Panc1 (cell line): ENCODE data around the gene KIR3DL3. TPM values are rescaled to one million over a fixed set of nuclear protein-coding genes. Genes with fewer than 3 reads are reported as not detected.
A peak's percentile ranks its signal among the peaks of the same experiment; 100 is the strongest.
"Not testable (repeated sequence)": the region's sequence is repeated elsewhere in the genome, so short reads cannot be mapped to it uniquely, and the experiment has no call there.

Source experiments
- ATAC-seq: fragments of 200-7000 bp; cut with Tn5 transposase; 2 replicates; pipeline ENCODE4 v1.9.1; 2020; ENCODE audit warnings: mild to moderate bottlenecking, moderate library complexity
- BruUV-seq: library from RNA; stranded (reverse); fragments of 400-500 nt; replicated peaks from 2 replicates; lab custom pipeline; 2021; lab: Mats Ljungman, UMichigan
- CTCF ChIA-PET: fragments of 300-600 bp; sonication (Branson Sonifier 250); formaldehyde crosslinking; loops from one replicate; lab custom pipeline; 2022; ENCODE audit warnings: antibody characterized with exemption; lab: Charles Lee
- POLR2A ChIA-PET: fragments of 300-600 bp; sonication (Branson Sonifier 250); formaldehyde crosslinking; loops from one replicate; lab custom pipeline; 2022; ENCODE audit warnings: antibody characterized with exemption; lab: Charles Lee
- DNase-seq: peaks from one replicate; pipeline ENCODE4 v3.0.0-alpha.2; 2010; ENCODE audit warnings: low read depth, low spot score
- H3K27ac ChIP-seq: 2 replicates; pipeline ENCODE4 v1.5.1; 2011; ENCODE audit warnings: mild to moderate bottlenecking, low read length, inconsistent platforms
- H3K27me3 ChIP-seq: fragments of 200-500 bp; sonication (Bioruptor generic); 2 replicates; pipeline ENCODE4 v1.6.0; 2014; ENCODE audit warnings: low read length, inconsistent platforms; ENCODE audit not compliant: control insufficient read depth, insufficient read depth
- H3K36me3 ChIP-seq: fragments of 200-500 bp; sonication (Bioruptor generic); 2 replicates; pipeline ENCODE4 v1.5.1; 2014; ENCODE audit warnings: inconsistent platforms, mild to moderate bottlenecking, low read length, moderate library complexity; ENCODE audit not compliant: control insufficient read depth, insufficient read depth
- H3K4me1 ChIP-seq: 2 replicates; pipeline ENCODE4 v1.5.1; 2011; ENCODE audit warnings: inconsistent platforms, mild to moderate bottlenecking, low read length, moderate library complexity; ENCODE audit not compliant: control insufficient read depth, insufficient read depth
- H3K4me3 ChIP-seq, 2 experiments: 2 replicates each; pipeline ENCODE4 v1.5.1; 2011 to 2012; ENCODE audit warnings: low read depth in 2 of 2, low read length in 2 of 2, mild to moderate bottlenecking in 2 of 2, inconsistent platforms in 1 of 2, moderate library complexity in 1 of 2
- H3K9me3 ChIP-seq: fragments of 200-500 bp; sonication (Bioruptor generic); 2 replicates; pipeline ENCODE4 v1.5.1; 2014; ENCODE audit warnings: low read depth, mild to moderate bottlenecking, inconsistent platforms, low read length, moderate library complexity; ENCODE audit not compliant: control insufficient read depth, insufficient read depth
- POLR2AphosphoS5 ChIP-seq: IDR thresholded peaks from 2 replicates; pipeline ENCODE4 v1.6.1; 2012; ENCODE audit warnings: mild to moderate bottlenecking, low read depth, low read length, moderate library complexity
- SIN3A ChIP-seq: IDR thresholded peaks from 2 replicates; pipeline ENCODE4 v1.6.1; 2012; ENCODE audit warnings: low read depth, mild to moderate bottlenecking, low read length, moderate library complexity, borderline replicate concordance; ENCODE audit not compliant: insufficient read depth
- TCF7L2 ChIP-seq: IDR thresholded peaks from 2 replicates; pipeline ENCODE4 v1.6.1; 2011; ENCODE audit warnings: mild to moderate bottlenecking, low read depth, low read length, inconsistent platforms
- in situ Hi-C: cut with HindIII; loops from 2 replicates; pipeline ENCODE4 v1.10.0; 2016; ENCODE audit warnings: low sequenced_read_pairs, low pct_unique_long_range_greater_than_20kb
- intact Hi-C: fragments of 100-400 bp; cut with micrococcal nuclease; formaldehyde crosslinking; loops from one replicate; pipeline ENCODE4 v1.10.0; 2022; ENCODE audit not compliant: unreplicated experiment
- total RNA-seq: library from RNA; stranded (reverse); gene quantifications from one replicate; pipeline ENCODE4 v1.2.1, GENCODE V29; 2021; ENCODE audit not compliant: unreplicated experiment
- TF ChIP-seq, protein P1 (sequence below), 2 experiments: IDR thresholded peaks; 2 replicates each; pipeline ENCODE4 v1.6.1; 2011 to 2012; ENCODE audit warnings: low read depth in 2 of 2, control low read depth in 1 of 2, low read length in 1 of 2, mild to moderate bottlenecking in 1 of 2, moderate library complexity in 1 of 2; ENCODE audit not compliant: insufficient read depth in 1 of 2
- TF ChIP-seq, protein P2 (sequence below): fragments of 450-650 bp; IDR thresholded peaks from 2 replicates; pipeline ENCODE4 v1.5.1; 2017; ENCODE audit warnings: mild to moderate bottlenecking

Gene KIR3DL3
- total RNA-seq, 1 experiment from 2014 or later, result not detected

DNA sequence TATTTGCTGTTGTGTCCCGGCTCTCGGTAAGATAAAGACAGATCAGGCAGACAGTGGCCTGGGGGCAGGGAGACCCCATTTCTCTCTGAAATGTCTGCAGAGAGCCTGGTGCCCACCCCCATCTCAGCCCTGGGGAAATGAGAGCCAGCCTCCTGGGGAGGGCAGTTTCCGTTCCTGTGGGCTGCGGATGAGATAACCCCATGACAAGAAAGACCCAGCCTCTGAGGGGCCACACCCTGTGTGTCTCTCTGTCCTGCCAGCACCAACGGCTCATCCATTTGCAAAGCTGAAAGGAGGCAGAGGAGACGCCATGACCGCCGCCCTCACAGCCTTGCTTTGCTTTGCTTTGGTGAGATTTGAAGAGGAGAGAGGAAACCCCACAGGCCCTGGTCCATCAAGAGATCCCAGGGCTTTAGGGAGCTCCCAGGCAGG lies 28.1 kb upstream of the KIR3DL3 start:
- no TSS peak for BruUV-seq
- ChIA-PET CTCF (interaction anchor here (0.6 kb wide), 1 partner anchor 17 kb away, joined by 4 read pairs; no protein-coding TSS in a partner anchor), POLR2A (no interaction called here)

DNA sequence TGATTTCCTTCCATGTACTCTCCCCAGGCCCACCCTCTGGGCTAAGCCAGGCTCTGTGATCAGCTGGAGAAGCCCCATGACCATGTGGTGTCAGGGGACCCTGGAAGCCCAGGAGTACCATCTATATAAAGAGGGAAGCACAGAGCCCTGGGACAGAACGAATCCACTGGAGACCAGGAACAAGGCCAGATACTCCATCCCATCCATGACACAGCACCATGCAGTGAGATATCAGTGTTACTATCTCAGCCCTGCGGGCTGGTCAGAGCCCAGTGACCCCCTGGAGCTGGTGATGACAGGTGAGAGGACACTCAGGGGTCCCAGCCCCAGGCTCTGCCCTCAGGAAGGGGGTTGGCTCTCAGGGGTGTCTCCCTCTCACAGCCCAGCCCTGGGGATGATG lies 27.5 kb upstream of the KIR3DL3 start:
- H3K4me3 ChIP-seq, result no peak overlapping the region
- ATAC-seq (peak; percentile 59; the same call in 1 of the 2 replicates), DNase-seq (no peak)
- H3K27me3 ChIP-seq, result peaks cover 15% of the 10 kb centered on the region
- POLR2A ChIA-PET, result no interaction called here
- no peak overlapping the region for H3K27ac ChIP-seq
- CTCF ChIA-PET, result no interaction called here
- no peaks in the 10 kb centered on the region for H3K36me3 ChIP-seq
- H3K9me3 ChIP-seq, result no peaks in the 10 kb centered on the region
- BruUV-seq, result no TSS peak
- H3K4me1 ChIP-seq, result no peaks in the 10 kb centered on the region
- intact Hi-C loops, result no loop called here
- in situ Hi-C loops, result no loop called here
- no peak for TF ChIP-seq SIN3A
- TF ChIP-seq, protein P1, sequence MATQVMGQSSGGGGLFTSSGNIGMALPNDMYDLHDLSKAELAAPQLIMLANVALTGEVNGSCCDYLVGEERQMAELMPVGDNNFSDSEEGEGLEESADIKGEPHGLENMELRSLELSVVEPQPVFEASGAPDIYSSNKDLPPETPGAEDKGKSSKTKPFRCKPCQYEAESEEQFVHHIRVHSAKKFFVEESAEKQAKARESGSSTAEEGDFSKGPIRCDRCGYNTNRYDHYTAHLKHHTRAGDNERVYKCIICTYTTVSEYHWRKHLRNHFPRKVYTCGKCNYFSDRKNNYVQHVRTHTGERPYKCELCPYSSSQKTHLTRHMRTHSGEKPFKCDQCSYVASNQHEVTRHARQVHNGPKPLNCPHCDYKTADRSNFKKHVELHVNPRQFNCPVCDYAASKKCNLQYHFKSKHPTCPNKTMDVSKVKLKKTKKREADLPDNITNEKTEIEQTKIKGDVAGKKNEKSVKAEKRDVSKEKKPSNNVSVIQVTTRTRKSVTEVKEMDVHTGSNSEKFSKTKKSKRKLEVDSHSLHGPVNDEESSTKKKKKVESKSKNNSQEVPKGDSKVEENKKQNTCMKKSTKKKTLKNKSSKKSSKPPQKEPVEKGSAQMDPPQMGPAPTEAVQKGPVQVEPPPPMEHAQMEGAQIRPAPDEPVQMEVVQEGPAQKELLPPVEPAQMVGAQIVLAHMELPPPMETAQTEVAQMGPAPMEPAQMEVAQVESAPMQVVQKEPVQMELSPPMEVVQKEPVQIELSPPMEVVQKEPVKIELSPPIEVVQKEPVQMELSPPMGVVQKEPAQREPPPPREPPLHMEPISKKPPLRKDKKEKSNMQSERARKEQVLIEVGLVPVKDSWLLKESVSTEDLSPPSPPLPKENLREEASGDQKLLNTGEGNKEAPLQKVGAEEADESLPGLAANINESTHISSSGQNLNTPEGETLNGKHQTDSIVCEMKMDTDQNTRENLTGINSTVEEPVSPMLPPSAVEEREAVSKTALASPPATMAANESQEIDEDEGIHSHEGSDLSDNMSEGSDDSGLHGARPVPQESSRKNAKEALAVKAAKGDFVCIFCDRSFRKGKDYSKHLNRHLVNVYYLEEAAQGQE (IDR thresholded peaks at IDR 0.05; ENCODE audit: insufficient read depth in 1 of 2, low read depth in 2 of 2, low read length in 1 of 2), result no peak
- no peak for TF ChIP-seq POLR2AphosphoS5
- no peak for TF ChIP-seq TCF7L2
- TF ChIP-seq, protein P2, sequence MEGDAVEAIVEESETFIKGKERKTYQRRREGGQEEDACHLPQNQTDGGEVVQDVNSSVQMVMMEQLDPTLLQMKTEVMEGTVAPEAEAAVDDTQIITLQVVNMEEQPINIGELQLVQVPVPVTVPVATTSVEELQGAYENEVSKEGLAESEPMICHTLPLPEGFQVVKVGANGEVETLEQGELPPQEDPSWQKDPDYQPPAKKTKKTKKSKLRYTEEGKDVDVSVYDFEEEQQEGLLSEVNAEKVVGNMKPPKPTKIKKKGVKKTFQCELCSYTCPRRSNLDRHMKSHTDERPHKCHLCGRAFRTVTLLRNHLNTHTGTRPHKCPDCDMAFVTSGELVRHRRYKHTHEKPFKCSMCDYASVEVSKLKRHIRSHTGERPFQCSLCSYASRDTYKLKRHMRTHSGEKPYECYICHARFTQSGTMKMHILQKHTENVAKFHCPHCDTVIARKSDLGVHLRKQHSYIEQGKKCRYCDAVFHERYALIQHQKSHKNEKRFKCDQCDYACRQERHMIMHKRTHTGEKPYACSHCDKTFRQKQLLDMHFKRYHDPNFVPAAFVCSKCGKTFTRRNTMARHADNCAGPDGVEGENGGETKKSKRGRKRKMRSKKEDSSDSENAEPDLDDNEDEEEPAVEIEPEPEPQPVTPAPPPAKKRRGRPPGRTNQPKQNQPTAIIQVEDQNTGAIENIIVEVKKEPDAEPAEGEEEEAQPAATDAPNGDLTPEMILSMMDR, result no peak

More for the DNA sequence above, 28.1 kb upstream of the KIR3DL3 start:
- Histone ChIP-seq H3K27me3 (peaks cover 14% of the 10 kb centered on the region), H3K36me3 (no peaks in the 10 kb centered on the region), H3K27ac (no peak overlapping the region), H3K9me3 (no peaks in the 10 kb centered on the region), H3K4me3 (no peak overlapping the region), H3K4me1 (no peaks in the 10 kb centered on the region)
- intact Hi-C loops, result no loop called here
- peak; percentile 49; the same call in 1 of the 2 replicates for ATAC-seq
- in situ Hi-C loops, result no loop called here
- no peak for DNase-seq
- no peak for TF ChIP-seq POLR2AphosphoS5
- TF ChIP-seq, protein P2, result no peak
- TF ChIP-seq, protein P1 (IDR thresholded peaks at IDR 0.05; ENCODE audit: insufficient read depth in 1 of 2, low read depth in 2 of 2, low read length in 1 of 2), result no peak
- no peak for TF ChIP-seq TCF7L2
- no peak for TF ChIP-seq SIN3A

DNA sequence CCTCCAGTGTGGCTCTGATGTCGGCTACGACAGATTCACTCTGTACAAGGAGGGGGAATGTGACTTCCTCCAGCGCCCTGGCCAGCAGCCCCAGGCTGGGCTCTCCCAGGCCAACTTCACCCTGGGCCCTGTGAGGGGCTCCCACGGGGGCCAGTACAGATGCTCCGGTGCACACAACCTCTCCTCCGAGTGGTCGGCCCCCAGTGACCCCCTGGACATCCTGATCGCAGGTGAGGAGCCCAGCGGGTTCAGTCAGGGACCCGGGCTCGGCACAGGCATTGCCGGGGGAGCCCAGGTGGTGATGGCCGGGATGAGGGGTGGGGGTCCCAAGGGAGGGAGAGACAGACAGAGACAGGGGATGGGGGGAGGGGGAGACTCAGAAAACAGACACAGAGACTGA lies 26.5 kb upstream of the KIR3DL3 start:
- POLR2A ChIA-PET, in situ Hi-C loops, intact Hi-C loops, H3K27ac ChIP-seq, ATAC-seq, H3K4me1 ChIP-seq, CTCF ChIA-PET, H3K9me3 ChIP-seq, H3K36me3 ChIP-seq, DNase-seq, BruUV-seq, H3K4me3 ChIP-seq: not testable (repeated sequence)
- H3K27me3 ChIP-seq, result peaks cover 15% of the 10 kb centered on the region
